ENCODE measurements around the gene ASB12. TPM values are rescaled to one million over a fixed set of nuclear protein-coding genes. Genes with fewer than 3 reads are reported as not detected.

The ASB12 gene
- total and polyA plus RNA-seq, 2 experiments from 2014 or later, result 0.24 to 1.1 TPM

DNA sequence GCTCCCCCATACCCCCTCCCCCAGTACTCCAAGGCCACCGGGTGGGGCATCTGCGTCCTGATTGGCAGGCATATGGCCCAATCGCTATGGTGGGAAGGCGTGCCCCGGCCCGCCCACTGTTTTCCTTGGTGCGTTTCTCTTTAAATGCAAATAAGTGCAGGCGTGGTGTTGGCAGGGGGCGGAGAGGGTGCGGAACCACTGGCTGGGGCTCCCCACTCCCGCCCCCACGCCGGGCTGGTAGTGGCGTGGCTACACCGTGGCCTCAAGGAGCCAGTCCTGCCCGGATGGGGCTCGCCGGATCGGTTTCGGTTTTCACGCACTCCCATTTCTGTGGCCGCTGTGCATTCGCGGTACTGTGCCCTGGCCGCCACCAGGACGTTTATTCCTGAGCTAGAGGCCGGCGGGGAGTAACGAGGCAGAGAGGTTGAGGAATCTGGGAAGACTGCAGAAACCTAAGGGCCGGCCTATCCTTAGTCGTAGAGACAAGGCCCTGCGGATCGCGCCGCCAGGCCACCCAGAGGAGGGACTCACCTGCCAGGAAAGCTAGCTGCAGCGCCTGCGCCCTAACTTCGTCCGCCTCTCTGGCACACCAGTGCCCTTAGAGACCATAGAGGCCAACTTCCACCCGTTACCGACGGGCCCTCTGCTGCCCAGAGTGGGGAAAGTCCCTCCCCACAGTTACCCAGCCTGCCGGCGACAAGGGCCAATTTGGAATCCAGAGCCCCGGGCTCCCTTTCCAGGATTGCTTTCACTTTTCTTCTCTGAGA lies 24.5 kb downstream of the ASB12 start:
- peak overlapping the region; percentile 88 for H3K27ac ChIP-seq
- peak; percentile 88 to 95 for DNase-seq (ENCODE audit: low read depth in 1 of 2, low spot score in 1 of 2)
- H3K27me3 ChIP-seq, result no peaks in the 10 kb centered on the region
- no peaks in the 10 kb centered on the region for H3K36me3 ChIP-seq
- TF ChIP-seq, protein P1, sequence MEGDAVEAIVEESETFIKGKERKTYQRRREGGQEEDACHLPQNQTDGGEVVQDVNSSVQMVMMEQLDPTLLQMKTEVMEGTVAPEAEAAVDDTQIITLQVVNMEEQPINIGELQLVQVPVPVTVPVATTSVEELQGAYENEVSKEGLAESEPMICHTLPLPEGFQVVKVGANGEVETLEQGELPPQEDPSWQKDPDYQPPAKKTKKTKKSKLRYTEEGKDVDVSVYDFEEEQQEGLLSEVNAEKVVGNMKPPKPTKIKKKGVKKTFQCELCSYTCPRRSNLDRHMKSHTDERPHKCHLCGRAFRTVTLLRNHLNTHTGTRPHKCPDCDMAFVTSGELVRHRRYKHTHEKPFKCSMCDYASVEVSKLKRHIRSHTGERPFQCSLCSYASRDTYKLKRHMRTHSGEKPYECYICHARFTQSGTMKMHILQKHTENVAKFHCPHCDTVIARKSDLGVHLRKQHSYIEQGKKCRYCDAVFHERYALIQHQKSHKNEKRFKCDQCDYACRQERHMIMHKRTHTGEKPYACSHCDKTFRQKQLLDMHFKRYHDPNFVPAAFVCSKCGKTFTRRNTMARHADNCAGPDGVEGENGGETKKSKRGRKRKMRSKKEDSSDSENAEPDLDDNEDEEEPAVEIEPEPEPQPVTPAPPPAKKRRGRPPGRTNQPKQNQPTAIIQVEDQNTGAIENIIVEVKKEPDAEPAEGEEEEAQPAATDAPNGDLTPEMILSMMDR (IDR thresholded peaks at IDR 0.05; ENCODE audit: low read depth, low read length), result no peak
- peak overlapping the region; percentile 36 for H3K4me3 ChIP-seq
- no peaks in the 10 kb centered on the region for H3K9me3 ChIP-seq (ENCODE audit: low read depth)
- no peaks in the 10 kb centered on the region for H3K4me1 ChIP-seq (ENCODE audit: low read depth)

DNA sequence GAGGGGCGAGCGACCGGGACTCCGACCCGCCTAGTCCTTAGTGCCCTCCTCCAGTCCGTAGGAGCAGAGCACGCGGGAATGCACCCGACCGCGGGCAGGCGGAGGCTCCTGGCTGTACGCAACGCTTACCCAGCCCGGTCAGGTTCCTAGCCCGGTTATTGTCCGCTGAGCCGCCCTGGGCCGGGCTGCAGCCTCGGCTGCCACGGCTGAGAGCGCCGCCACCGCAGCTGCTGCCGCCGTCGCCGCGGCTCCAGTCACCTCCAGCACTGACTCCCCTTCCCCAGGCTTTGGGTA lies 25.0 kb downstream of the ASB12 start, which contains the start of gene AMER1:
Gene AMER1, minus strand, starts transcription at position 268 of the 294 bp plus-strand sequence. CDS start 12,422 bp downstream, outside the sequence.
- Histone ChIP-seq H3K27ac (peak within 1 kb of the TSS; percentile 88), H3K27me3 (no peaks in the 10 kb centered on the region), H3K4me3 (peak within 1 kb of the TSS; percentile 36), H3K4me1 (ENCODE audit: low read depth) (no peaks in the 10 kb centered on the region), H3K36me3 (no peaks in the 10 kb centered on the region), H3K9me3 (ENCODE audit: low read depth) (no peaks in the 10 kb centered on the region)
- TF ChIP-seq, protein P1 (IDR thresholded peaks at IDR 0.05; ENCODE audit: low read depth, low read length), result no peak
- DNase-seq (ENCODE audit: low read depth in 1 of 2, low spot score in 1 of 2), result no peak

DNA sequence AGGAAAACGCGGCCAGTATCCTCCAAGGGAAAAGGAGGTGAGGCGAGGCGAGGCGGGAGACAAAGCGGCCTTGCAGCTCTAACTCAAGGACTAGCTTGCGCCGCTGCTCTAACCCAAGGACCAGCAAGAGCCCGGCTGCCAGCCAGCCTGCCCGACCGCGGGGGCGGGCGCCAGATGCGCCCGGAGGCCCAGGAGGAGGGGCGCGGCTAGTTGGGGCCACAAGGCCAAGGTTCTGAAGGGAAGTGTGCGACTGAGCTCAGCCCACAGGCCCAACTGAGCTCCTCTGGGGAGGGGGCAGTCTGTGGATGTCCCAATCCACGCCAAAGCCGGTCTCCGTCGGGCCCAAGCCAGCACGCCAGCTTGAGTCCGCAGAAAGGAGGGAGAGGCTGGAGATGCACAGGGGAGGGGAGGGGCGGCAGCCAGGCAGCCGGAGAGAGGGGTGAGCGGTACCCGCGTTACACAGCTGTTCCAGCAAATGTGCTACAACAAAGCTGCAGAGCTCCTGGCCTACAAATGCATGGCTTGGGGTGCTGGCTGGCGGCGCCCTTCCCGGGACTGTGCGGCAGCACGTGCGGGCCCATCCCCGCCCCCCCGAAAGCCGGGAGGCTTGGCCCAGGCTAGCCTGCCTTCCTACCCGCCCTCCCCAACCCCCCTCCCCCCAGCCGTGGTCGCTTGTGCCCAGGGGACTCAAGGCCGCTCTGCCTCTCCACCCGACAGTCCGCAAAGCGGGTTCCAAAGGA lies 25.5 kb downstream of the ASB12 start:
- peak overlapping the region; percentile 88 for H3K27ac ChIP-seq
- H3K4me3 ChIP-seq, result peak overlapping the region; percentile 36
- no peaks in the 10 kb centered on the region for H3K4me1 ChIP-seq (ENCODE audit: low read depth)
- no peaks in the 10 kb centered on the region for H3K27me3 ChIP-seq
- DNase-seq (ENCODE audit: low read depth in 1 of 2, low spot score in 1 of 2), result peak; percentile 34 to 37
- TF ChIP-seq, protein P1 (IDR thresholded peaks at IDR 0.05; ENCODE audit: low read depth, low read length), result no peak
- no peaks in the 10 kb centered on the region for H3K36me3 ChIP-seq
- H3K9me3 ChIP-seq (ENCODE audit: low read depth), result no peaks in the 10 kb centered on the region

DNA sequence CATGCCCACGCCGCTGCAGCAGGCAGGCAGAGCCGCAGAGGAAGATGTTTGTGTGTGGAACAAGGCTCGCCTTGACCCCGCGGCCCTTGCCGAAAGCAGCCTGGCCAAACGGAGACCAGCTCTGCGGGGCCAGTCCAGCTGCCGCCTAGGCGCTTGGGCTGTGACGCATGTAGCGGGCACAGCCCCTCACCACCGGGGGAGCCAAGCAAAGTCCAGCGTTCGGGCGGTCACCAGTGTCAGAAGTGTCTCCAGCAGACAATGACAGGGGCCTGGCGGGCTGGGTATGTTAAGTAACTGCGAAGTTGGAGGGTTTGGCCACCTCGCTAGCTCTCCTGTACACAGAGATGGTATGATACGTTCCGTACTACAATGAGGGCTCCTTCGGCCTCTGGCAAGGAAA lies 26.2 kb downstream of the ASB12 start:
- H3K4me1 ChIP-seq (ENCODE audit: low read depth), result no peaks in the 10 kb centered on the region
- TF ChIP-seq, protein P1 (IDR thresholded peaks at IDR 0.05; ENCODE audit: low read depth, low read length), result no peak
- H3K27ac ChIP-seq, result no peak overlapping the region
- no peaks in the 10 kb centered on the region for H3K27me3 ChIP-seq
- peak in 1 of 2 donors; percentile 3 for DNase-seq (ENCODE audit: low read depth in 1 of 2, low spot score in 1 of 2)
- H3K36me3 ChIP-seq, result no peaks in the 10 kb centered on the region
- peak overlapping the region; percentile 36 for H3K4me3 ChIP-seq
- H3K9me3 ChIP-seq (ENCODE audit: low read depth), result no peaks in the 10 kb centered on the region

DNA sequence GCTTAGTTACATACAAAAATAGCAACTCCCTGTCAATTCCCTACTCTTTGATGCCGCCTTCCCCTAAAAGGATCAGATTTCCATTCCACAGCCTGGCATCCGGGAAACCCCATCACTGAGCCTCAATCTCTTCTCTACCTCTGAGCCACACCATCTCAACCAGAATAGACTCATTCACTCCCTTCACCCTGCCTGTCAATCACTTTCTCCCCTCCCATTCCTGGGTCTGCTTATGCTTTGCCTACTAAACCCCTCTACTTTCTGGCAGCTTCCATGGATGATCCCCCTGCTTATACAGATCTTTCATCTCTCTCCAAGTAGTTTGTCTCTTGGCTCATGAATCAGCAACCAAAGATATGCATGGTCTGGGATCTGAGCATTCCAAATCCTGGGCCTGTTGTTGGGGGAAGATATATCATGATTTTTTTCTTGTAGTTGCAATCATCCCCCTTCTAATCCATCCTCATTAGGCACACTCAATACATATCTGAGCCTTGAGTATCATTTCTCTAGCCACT lies 27.5 kb downstream of the ASB12 start:
- TF ChIP-seq, protein P1 (IDR thresholded peaks at IDR 0.05; ENCODE audit: low read depth, low read length), result no peak
- DNase-seq (ENCODE audit: low read depth in 1 of 2, low spot score in 1 of 2), result no peak
- Histone ChIP-seq H3K27ac (no peak overlapping the region), H3K4me3 (no peak overlapping the region), H3K27me3 (no peaks in the 10 kb centered on the region), H3K9me3 (ENCODE audit: low read depth) (no peaks in the 10 kb centered on the region), H3K4me1 (ENCODE audit: low read depth) (no peaks in the 10 kb centered on the region), H3K36me3 (no peaks in the 10 kb centered on the region)

Measured in cardiac muscle cell (in vitro differentiated cells and primary cell).